Measurements from ENCODE around the gene IQCH.

GRCh38 chr15:67433495-67434099 is 179.0 kb downstream of the IQCH start:
- TF ChIP-seq MAFK (IDR thresholded peaks at IDR 0.05; ENCODE audit: partially characterized antibody) = no peak
- peak; percentile 71 for TF ChIP-seq CTCF (IDR thresholded peaks at IDR 0.05)

All from A549 (cell line).